HG02938 (cell line): ENCODE data around the gene LHPP.
"Not testable (repeated sequence)": the region's sequence is repeated elsewhere in the genome, so short reads cannot be mapped to it uniquely, and the experiment has no call there.

ENCODE experiments used
- ATAC-seq: cut with Tn5 transposase; IDR thresholded peaks from one replicate; pipeline ENCODE4 v1.9.1; 2021; ENCODE audit warnings: mild to moderate bottlenecking, moderate library complexity; ENCODE audit not compliant: unreplicated experiment

The LHPP gene

DNA sequence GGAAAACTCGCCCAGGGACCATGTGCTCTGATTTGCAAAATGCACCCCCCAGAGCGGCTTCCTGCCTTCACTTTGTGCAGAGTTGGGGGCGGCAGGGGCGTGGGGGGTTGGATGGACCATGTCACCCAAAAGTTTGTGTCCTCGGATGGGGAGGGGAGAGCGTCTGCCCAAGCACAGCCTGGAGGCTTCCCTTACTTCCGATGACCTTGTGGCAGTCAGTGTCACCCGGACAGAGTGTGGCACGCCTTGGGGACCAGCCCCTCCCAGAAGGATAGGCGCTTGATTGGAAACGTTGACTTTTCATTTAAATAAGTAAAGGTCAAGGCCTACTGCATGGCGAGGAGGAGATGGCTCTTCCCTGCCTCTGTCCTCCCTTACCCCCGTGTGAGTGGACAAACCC is 71.6 kb downstream of the LHPP start:
- no peak for ATAC-seq

DNA sequence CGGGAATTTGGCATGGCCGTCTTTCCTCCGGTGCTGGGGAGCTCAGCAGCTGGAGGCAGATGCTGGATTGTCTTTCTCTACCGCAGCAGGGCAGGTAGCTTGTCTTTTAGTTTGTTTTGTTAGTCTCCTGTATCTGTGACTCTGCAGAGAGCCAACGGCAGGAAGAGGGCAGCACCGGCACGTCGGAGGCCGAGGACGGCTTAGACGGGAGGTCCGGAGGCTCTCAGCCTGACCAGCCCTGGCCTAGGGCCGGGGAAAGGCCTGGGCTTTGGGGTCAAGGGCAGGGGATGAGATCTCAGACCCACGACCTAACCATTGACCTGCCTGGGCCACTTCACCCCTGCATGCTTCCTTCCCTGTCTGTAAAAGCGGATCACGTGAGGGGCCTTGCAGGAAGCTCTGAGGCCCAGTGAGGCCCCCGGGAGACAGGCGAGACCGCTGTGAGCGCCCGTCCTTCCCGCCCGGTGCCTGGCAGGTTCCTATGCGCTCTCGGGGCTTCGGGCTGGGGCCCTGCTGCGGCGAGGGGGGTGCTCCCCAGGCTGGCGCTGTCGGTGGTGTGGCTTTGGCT is 72.7 kb downstream of the LHPP start:
- ATAC-seq, result no peak

DNA sequence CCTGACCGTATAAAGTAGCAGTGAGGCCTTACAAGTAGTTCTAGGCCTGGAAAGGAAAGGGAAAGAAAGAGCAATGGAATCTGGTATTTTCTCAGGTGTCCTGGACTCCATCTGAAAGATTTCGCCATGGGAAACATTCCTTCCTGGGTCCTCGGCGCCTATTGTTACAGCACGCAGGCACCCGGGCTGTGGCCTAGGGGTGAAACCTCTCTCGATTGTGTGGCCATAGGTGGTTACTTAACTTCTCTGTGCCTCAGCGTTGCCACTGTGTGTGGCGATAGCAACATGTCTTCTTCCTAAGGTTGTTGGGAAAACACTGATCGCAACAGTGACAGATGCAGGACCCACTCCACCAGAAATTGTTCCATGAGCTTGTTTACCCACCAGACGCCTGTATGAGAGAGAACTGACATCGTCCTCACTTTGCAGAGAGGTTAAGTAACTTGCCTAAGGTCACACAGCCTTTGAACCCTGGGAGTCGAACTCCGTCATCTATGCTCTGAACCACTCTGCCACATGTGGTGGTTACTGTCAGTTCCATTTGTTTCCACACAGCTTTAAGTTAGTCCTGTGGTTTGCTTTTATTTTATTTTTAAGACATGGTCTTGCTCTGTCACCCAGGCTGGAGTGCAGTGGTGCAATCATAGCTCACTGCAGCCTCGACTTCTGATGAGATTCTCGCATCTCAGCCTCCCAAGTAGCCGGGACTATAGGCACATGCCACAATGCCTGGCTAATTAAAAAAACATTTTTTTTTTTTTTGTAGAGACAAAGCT is 73.4 kb downstream of the LHPP start:
- no peak for ATAC-seq

DNA sequence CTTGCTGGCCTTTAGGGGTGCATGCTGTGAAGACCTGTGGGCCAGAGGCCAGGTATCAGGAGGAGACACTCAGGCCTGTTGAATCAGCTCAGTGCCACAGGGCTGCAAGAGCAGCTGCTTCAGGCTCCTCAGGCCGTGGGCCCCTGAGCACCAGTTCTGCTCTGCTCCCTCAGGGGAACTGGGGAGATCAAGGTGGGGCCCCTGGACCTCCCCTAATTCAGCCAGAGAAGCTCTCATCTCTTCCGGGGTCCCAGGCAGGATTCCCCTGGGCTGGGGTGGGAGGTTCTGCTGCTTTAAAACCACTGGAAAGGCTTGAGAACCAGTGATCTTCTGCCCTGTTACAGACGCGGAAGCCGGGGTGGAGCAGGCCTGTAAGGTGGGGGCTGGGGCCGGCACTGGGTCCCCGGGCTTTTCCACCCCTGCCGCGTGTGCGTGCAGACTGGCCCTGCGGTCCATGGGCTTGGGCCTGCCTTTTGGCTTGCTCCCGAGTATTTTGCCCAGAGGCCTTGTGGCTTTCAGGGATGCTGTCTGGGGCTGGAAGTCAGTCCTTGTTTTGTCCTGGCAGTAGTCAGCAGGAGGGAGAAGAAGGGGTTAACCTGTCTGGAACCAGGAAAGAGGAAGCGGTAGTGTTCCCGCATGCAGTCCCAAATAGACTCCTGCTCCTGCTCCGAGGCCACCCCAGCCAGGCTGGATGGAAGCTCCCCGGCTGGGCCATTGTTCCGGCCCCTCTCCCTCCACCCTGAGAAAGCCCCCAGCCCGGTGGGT is 74.3 kb downstream of the LHPP start:
- ATAC-seq, result no peak

DNA sequence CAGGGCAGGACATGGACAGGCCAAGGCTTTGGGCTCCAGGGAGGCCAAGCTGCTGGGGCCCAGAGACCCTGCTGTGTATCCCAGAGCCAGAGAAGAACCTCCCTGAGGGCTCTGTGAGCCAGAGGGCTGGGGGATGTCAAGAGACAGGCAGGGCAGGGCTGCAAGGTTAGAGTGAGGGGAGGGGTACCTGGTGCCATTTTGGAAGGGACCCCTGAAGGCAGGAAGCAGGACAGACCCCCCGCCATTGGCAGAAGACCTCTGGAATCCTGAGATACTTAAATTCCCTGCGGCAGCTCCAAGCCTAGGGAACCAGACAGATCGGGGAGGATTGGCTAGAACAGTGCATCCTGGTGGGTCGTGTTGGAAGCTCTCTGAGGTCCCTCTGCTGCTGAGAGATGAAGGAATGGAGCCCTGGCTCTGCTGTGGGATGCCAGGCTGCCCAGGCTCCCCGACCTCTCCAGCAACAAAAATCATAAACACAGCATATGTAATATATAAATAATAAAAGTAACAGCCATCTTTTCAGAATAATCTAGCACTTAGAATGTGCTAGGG is 75.0 kb downstream of the LHPP start:
- no peak for ATAC-seq

DNA sequence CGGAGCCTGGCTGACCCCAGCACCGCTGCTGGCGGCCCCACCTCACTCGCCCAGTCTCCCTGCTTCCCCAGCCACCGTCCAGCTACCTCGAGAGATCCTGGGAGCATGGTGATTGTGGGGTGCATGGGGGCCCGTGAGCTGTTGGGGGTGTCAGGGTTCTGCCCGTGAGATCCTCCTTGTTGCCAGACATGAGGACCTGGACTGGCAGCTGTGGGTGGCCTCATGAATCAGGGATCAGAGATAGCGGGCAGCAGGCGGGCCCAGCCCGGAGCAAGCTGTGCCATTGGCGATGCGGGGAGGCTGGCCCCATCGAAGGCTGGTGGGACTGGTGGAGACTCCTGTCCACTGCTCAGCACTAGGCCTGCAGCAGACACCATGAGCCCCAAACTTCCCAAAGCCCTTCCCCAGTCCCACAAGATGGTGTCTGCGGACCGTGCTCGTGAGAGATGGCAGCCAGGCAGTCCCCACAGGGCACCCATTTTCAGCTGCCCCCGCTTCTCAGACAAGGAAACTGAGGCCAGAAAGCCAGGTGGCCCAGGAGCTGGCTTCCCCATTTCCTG is 75.6 kb downstream of the LHPP start:
- ATAC-seq, result no peak

DNA sequence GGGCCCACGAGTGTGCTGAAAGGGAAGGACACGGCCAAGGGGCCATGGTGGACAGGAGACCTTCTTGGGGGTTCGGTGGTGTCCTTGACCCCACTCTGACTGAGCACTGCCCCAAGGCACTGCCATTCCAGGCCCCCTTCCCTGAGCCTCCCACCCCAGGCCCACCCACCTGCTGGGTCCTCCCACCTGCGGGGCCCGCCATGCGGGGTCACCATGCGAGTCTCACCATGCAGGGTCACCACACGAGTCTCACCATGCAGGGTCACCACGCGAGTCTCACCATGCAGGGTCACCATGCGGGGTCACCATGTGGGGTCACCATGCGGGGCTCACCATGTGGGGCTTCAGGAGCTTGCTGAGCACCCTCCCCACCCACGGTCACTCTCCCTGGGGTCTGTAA is 76.3 kb downstream of the LHPP start:
- no peak for ATAC-seq

DNA sequence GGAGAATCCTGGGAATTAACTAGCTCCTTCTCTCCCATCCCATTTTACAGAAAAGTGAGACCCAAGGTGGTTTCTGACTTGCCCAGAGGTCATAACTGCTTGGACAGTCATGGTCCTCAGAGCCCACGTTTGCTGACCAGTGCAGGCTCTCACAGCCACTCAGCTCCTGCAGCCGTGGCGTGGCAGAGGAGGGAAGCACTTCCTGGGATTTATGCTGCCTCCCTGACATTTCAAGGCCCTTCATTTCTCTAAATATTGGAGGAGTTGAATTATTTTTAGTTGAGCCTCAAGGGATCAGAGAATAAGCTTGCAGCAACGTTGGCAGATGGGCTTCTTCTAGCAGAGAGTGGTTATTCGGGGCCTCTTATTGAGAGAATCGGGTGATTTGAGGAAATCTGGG is 77.1 kb downstream of the LHPP start:
- ATAC-seq, result no peak

DNA sequence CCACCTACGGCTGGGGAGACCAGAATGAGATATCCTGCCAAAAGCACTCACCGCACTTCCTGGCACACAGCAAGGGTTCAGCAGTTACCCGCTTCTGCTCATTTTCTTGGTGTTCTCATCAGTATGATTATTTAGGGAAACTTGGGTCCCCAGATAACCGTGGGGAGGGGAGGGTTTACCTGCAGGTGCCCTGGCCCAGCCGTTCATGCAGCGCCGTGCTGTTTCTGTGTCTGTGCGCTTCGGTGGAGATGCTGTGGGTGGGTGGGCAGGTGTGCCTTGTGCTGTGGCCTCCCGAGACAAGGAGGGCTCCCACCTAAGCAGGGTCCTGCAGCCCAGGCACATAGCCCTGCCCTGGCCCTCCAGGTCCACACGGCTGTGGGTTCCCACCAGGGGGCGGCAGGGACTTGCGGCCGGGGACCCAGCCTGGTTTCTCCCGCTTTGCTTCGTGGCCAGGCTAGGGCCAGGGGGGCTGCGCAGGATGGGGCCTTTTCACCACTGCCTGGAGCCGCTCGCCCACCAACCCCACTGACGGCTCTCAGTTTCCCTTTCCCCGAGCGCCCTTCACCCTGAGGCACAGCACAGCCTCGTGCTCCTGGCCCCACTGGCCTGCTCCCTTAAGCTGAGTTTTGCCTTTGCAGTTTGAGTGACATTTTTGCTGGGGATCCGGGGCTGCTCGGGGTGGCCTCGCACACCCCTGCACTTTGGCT is 78.5 kb downstream of the LHPP start:
- no peak for ATAC-seq

DNA sequence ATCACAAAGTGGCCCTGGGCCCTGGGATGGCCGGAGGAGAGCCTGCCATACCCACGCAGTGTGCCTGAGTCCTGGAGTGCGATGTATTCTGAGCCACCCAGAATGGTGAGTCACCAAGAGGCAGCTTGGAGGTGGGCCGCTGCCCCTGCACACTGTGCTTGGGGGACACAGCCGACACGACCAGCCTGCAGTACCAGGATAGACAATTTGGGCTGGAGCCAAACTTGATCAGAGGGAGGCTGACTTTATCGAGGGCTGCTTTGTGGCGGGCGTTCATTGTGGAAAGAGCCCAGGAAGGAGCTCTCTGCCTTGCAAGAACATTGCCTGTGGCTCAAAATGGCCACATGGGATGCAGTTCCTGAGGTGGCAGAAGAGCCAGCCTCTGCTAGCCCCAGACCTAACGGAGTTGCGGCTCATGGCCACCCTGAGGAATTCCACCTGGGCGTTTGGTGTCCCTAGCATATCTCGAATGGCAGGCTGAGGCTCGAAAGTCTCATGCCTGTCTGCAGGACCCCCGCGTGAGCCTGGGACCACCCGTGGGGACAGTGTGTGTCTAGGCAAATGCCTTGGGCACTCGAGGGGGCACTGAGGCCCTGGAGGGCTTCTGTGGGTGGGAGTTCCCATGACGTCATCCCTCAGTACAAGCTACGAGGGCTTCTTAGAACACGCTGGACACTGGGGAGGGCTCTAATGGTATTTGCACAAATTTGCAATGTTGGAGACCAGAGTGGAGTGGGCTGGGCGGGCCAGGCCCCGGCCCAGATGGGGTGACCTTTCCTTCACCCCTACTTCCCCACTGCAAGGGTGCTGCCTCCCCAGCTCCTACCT is 79.7 kb downstream of the LHPP start:
- ATAC-seq, result no peak

DNA sequence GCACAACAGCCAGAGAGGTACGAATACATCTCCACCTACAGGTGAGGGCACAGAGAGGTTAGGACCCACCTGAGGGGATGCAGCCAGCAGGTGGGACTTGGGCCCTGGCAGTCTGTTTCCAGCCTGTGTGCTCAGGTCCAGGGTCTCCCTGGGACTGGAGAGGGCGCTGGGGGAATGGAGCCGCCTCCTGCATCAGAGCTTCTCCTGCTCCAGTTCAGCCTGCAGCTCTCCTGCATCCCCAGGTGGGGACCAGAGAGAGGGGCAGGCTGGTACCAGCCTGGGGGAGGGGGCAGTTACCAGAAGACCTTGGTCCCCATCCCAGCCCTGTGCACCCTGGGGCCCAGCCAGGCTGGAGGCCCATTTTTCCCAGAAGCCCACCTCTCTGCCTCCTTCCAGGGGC is 80.7 kb downstream of the LHPP start:
- no peak for ATAC-seq

DNA sequence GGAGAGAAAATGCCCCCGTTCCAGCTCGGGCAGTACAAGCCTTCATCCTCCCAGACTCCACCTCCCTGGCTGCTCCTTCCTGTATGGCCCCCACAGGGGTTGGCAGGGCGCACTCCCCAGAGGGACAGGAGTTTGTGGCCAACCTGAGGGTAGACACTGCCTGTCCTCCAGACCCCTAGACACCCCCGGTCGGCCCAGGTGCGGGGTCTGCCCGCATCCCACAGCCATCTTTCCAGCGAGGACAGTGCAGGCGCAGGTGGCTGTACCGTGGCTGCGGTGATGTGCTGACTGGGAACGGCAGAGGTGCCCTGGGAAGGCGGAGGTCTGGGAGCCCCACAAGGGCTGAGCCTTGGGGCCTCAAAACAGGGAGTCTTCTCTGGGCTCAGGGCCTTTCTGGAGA is 81.5 kb downstream of the LHPP start:
- no peak for ATAC-seq

DNA sequence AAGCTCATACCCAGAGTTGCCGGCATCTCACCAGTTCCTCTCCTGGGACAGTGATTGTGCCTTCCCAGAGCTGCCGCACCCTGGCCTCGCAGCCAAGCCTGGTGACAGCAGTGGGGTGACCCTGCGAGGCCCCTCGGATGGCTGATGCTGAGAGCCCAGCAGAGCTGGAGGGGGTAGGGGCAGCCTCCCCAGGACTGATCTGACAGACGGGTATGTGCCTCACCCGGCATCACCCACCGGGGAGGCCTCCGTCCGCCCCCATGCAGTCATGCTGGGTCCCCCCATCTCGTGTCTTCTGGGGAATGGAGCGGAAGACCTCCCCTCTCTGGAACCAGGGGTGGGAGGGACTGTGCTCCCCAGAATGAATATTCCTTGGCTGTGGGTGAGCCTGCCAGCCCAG is 82.3 kb downstream of the LHPP start:
- no peak for ATAC-seq

DNA sequence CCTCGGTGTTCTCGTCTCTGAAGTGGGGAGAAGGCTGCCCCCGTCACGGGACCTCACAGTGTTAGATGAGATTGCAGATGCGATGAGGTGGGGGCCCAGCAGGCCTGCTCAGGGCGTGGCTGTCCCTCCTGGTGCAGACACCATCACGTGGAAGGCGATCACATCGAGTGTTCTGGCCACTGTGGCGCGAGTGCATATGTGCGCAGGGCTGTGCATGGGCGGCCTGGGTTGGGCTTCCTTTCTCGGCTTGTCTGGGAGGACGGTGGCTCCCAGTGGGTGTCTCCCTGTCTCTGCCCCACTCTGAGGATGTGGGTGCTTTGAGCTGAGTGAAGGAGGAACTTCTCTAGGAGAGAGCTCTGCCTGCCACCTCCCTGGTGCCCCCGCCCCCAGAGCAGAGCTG is 83.1 kb downstream of the LHPP start:
- no peak for ATAC-seq

DNA sequence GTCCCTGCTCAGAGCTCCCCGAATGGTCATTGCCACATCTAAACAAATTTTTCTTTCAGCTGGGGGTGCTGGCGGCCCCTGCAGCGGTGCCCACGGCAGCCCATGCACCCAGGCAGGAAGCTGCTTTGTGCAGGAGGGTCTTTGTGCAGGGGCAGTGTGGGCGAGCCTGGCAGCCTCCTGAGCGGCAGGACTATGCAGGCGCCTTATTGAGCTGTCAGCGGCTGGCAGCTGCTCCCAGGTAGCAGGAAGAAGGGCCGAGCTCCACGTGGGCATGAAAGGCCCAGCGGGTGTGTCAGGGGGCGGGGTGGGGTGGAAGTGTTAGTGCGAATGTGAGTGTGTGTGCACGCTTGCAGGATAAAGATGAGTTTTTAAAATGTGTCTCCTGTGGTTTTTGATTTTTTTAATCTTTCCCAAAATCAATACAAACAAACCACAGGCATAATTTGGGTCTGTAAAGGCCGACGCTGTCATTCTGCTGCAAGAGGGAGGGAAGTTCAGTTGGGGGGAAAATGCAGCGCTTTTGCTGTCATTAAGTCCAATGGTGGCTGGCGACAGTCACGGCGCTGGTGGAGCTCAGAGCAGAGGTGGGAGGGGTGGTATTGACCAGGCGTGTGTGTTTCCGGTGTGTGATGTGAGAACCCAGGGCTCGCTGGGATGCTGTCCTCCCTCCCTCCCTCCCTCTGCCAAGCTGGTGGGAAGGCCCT is 83.9 kb downstream of the LHPP start:
- ATAC-seq, result no peak

DNA sequence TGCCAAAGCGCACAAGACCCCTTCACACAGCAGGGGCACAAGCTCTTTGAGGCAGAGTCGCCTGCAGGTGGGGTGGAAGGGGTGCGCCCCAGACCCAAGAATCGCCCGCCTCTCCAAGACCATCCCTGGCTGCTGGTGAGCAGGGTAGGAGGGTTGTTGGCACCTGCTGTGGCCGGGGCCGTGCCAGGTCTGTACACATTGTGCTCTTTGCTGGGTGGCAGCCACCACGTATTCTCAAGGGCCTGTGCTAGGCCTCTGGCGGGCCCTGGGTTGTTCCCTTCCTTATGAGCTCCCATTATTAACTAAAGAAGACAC is 84.4 kb downstream of the LHPP start:
- ATAC-seq, result no peak

DNA sequence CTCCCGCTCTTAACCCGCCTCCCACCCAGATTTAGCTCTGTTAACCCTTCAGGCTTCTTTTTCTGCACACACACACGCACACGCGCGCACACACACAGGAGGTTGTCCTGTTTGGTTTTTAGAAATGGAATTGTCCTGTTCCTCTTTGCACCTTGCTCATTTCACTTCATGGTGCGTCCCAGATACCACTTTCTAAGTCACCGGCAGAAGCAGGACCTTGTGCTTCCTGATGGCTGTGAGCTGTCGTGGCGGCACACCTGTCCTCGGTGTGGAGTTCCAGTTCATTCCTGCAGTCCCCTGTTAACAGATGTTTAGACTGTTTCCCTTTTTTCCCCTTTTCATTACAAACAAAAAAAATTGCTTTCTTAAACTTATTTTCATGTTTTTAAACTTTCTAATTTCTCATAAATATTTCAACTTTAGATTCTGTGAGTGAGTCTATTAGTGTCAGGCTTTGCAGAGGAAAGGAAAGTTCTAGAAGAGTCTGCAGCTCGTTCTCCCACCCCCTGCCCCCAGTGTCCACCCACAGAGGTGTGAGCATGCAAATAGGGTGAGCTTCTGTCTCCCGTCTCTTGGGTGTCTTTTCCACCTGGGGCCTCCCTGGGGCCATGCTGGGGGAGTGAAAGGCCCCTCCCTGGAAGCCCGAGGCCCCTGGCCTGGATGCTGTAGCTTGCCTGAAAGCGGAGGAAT is 85.5 kb downstream of the LHPP start:
- ATAC-seq, result no peak

DNA sequence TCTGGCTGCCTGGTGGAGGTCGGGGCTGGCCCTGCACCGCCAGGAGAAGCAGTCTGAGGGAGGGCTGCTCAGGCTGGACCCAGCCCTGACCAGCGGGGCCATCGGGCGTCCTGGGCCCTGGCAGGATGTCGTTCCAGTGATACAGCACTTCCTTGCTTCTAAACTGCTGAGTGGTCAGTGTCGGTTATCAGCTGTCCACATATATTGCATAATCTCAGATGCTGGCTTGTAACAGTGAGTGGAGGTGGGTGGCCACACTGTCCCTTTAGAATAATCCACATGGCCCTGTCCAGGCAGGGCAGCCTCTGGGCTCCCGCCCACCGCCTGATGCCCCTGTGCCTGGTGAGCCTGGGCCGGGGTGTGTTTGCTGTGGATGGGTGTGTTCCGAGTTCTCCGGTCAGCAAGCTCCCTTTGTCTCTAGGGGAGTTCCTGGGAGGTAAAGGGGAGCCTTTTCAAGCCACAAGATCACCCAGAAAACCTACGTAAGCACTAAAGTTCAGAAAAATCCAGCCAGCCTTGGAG is 86.1 kb downstream of the LHPP start:
- ATAC-seq, result no peak

DNA sequence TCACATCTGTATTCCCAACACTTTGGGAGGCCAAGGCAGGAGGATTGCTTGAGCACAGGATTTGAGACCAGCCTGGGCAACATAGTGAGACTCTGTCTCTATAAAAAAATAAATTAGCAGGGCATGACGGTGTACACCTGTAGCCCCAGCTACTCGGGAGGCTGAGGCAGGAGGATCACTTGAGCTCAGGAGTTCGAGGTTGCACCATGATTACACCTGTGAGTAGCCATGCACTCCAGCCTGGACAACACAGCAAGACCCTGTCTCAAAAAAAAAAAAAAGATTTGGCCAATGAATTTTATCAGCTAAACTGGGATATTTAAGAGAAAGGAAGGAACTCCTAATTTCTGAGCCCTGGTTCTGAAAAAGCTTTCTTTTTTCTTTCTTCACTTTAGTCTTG is 87.5 kb downstream of the LHPP start:
- ATAC-seq, result not testable (repeated sequence)
